Measurements from ENCODE around the gene GALNT11. TPM values are rescaled to one million over a fixed set of nuclear protein-coding genes. Genes with fewer than 3 reads are reported as not detected.

GALNT11 gene
- total and polyA plus RNA-seq, 2 donors = 43.9 to 62.3 TPM

- no peaks in the 10 kb centered on the region for H3K4me1 ChIP-seq (ENCODE audit: insufficient read depth)
- no peak overlapping the region for H3K27ac ChIP-seq (ENCODE audit: low read depth)
- no peak overlapping the region for H3K4me3 ChIP-seq (ENCODE audit: low read depth, low read length)
- DNase-seq (ENCODE audit: extremely low spot score) = no peak
- WGBS = 95% methylated on average over 19 of the region's 19 CpGs
- peaks cover 7% of the 10 kb centered on the region for H3K36me3 ChIP-seq (ENCODE audit: insufficient read depth)
Measured at GRCh38 chr7:152127229-152127628, 101.8 kb downstream of the GALNT11 start.

- Histone ChIP-seq H3K4me3 (ENCODE audit: low read depth, low read length) (no peak overlapping the region), H3K4me1 (ENCODE audit: insufficient read depth) (no peaks in the 10 kb centered on the region), H3K27ac (ENCODE audit: low read depth) (no peak overlapping the region), H3K36me3 (ENCODE audit: insufficient read depth) (peaks cover 7% of the 10 kb centered on the region)
- 99% methylated on average over 20 of the region's 20 CpGs for WGBS
- DNase-seq (ENCODE audit: extremely low spot score) = no peak
Measured at GRCh38 chr7:152128252-152128651, 102.8 kb downstream of the GALNT11 start.

DNA sequence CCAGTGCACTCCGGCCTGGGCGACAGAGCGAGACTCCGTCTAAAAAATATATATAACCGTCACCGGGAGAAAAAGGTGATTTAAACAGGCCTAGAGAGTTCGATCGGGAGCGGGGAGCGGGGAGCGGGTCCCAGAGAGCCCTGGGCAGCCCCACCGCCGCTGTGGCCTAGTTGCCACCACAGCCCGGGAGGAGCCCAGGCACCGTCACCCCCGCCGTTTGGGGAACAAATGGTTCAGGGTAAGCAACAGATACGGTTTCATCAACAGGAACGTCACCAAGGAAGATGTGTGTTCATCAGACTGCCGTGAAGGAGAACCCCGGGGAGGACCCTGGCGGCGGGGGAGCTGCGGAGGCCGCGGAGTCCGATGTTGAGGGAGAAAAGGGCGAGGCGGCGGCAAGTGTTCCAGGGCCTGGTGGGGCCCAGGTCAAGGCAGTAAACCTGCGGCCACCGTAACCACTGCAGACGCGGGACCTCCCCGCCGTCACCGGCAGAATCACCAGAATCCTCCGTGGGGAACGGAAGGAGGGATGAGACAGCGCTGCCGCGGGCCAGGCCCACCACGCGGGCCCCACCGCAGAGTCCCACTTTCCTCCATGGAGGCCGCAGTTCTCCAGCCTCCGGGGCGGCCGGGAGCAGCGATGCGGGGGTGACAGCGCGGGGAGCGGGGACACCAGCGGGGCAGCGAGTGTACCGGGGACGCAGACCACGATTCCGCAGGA is 103.4 kb downstream of the GALNT11 start:
- Histone ChIP-seq H3K4me3 (ENCODE audit: low read depth, low read length) (no peak overlapping the region), H3K36me3 (ENCODE audit: insufficient read depth) (peaks cover 7% of the 10 kb centered on the region), H3K4me1 (ENCODE audit: insufficient read depth) (no peaks in the 10 kb centered on the region), H3K27ac (ENCODE audit: low read depth) (no peak overlapping the region)
- 98% methylated on average over 60 of the region's 60 CpGs for WGBS
- no peak for DNase-seq (ENCODE audit: extremely low spot score)

DNA sequence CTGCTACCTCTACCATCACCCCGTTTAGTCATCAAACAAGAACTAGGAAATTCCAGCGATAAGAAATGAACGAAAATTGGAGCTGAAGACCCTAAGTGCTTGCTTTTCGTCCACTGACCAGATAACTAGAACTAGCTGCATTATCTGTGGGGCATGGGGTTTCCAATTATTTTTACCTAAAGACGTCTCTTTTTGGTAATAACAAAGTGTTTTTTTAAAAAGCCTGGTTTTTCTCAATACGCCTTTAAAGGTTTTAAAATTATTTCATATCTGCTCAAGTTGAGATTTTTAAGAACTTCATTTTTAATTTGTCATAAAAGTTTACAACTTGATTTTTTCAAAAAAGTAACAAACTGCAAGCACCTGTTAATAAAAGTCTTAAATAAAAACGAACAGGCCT is 104.2 kb downstream of the GALNT11 start:
- DNase-seq (ENCODE audit: extremely low spot score) = no peak
- 92% methylated on average over 7 of the region's 7 CpGs for WGBS
- no peaks in the 10 kb centered on the region for H3K4me1 ChIP-seq (ENCODE audit: insufficient read depth)
- H3K27ac ChIP-seq (ENCODE audit: low read depth) = no peak overlapping the region
- H3K4me3 ChIP-seq (ENCODE audit: low read depth, low read length) = no peak overlapping the region
- peaks cover 7% of the 10 kb centered on the region for H3K36me3 ChIP-seq (ENCODE audit: insufficient read depth)

DNA sequence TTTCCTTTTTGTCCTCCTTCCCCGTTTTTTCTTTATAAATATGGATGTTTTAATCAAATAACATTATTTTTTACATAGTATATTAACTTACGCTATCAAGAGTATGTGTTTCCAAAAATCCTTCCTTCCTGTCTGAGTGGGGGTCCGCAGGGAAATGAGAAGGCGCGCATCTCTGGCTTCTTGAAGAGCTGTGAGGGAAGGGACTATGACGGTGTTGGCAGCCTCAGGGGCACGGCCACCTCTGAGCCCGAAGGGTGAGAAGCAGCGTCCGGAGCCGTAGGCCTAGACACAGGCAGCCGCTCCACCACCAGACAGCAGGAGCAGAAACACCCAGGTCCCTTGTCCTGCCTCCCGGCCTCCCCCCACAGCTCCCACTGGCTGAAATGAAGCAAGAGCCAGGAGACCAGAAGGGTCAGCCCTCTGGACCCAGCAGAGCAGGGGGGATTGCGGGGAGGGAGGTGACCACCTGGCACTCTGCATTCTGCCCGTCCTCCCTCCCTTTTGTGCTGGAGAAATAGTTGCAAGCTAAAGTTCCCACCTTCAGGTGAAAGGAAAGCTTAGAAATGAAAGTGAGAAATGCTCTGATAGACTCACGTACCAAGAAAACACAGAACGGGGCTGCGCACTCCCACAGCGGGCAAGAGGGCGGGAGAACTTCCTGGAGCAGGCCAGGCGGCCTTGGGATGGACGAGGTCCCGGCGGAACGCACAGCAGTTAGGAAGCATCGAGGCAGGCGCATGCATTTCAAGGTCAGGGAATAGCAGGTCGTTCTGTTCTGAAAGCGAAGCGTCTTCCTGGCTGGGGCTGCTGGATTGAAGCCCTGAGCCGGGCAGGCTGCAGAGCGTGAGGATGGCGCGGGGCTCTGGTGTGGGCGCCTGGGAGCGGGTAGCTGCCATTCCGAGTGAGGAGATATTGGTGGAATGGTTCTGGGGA is 105.5 kb downstream of the GALNT11 start:
- Histone ChIP-seq H3K27ac (ENCODE audit: low read depth) (no peak overlapping the region), H3K4me3 (ENCODE audit: low read depth, low read length) (no peak overlapping the region), H3K4me1 (ENCODE audit: insufficient read depth) (no peaks in the 10 kb centered on the region), H3K36me3 (ENCODE audit: insufficient read depth) (peaks cover 7% of the 10 kb centered on the region)
- no peak for DNase-seq (ENCODE audit: extremely low spot score)
- 96% methylated on average over 37 of the region's 37 CpGs for WGBS

DNA sequence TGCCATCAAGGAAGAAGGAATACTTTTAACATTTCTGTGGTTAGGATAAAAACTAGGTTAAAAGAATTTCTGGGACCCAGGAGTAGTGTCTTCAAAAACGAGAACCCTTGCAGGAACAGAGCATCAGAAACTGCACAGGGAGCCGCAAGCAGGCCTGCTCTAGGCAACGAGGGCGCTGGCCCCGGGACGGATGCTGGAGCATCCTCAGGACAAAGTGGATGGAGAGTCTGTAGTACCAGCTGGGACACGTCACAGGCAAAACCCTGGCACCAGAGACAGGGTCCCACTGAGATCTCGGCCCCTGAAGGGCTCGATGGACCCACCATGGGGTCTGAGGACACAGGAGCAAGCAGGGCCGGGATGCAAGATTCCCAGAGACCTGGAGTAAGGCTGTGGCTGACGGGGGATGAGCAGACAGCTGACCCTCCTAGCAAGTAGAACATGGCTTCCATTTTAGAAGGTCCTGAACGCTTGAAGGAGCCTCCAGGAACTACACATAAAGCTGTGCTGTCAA is 106.6 kb downstream of the GALNT11 start:
- Histone ChIP-seq H3K27ac (ENCODE audit: low read depth) (no peak overlapping the region), H3K4me1 (ENCODE audit: insufficient read depth) (no peaks in the 10 kb centered on the region), H3K4me3 (ENCODE audit: low read depth, low read length) (no peak overlapping the region), H3K36me3 (ENCODE audit: insufficient read depth) (peaks cover 7% of the 10 kb centered on the region)
- no peak for DNase-seq (ENCODE audit: extremely low spot score)
- 88% methylated on average over 12 of the region's 12 CpGs for WGBS

DNA sequence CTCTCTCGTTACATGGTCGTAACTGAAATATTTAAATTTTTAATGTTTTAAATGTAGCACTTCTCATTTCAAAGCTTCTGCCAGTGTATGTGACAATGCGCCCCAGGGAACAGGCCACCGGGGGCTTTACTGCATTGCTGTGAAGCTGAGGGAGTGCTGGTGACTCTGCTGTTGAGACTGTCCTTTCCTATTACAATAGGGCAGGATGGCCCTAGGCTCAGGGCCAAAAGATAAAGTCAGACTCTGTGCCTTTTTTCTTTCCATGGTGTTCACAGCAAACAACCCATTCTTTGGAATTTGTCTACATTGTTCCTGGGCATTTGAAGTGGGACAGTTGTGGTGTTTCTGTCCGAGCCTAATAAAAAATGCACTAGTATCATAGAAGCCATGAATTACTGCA is 107.3 kb downstream of the GALNT11 start:
- peaks cover 7% of the 10 kb centered on the region for H3K36me3 ChIP-seq (ENCODE audit: insufficient read depth)
- H3K27ac ChIP-seq (ENCODE audit: low read depth) = no peak overlapping the region
- no peak for DNase-seq (ENCODE audit: extremely low spot score)
- H3K4me1 ChIP-seq (ENCODE audit: insufficient read depth) = peaks cover 1% of the 10 kb centered on the region
- H3K4me3 ChIP-seq (ENCODE audit: low read depth, low read length) = no peak overlapping the region
- 91% methylated on average over 5 of the region's 5 CpGs for WGBS

- Histone ChIP-seq H3K27ac (ENCODE audit: low read depth) (no peak overlapping the region), H3K4me1 (ENCODE audit: insufficient read depth) (peaks cover 1% of the 10 kb centered on the region), H3K4me3 (ENCODE audit: low read depth, low read length) (no peak overlapping the region), H3K36me3 (ENCODE audit: insufficient read depth) (peaks cover 5% of the 10 kb centered on the region)
- 89% methylated on average over 13 of the region's 13 CpGs for WGBS
- DNase-seq (ENCODE audit: extremely low spot score) = no peak
Measured at GRCh38 chr7:152133804-152134203, 108.3 kb downstream of the GALNT11 start.

- peaks cover 4% of the 10 kb centered on the region for H3K36me3 ChIP-seq (ENCODE audit: insufficient read depth)
- no peak overlapping the region for H3K4me3 ChIP-seq (ENCODE audit: low read depth, low read length)
- DNase-seq (ENCODE audit: extremely low spot score) = peak; percentile 6
- H3K4me1 ChIP-seq (ENCODE audit: insufficient read depth) = peaks cover 1% of the 10 kb centered on the region
- WGBS = 40% methylated on average over 9 of the region's 9 CpGs
- no peak overlapping the region for H3K27ac ChIP-seq (ENCODE audit: low read depth)
Measured at GRCh38 chr7:152136686-152137085, 111.2 kb downstream of the GALNT11 start.

DNA sequence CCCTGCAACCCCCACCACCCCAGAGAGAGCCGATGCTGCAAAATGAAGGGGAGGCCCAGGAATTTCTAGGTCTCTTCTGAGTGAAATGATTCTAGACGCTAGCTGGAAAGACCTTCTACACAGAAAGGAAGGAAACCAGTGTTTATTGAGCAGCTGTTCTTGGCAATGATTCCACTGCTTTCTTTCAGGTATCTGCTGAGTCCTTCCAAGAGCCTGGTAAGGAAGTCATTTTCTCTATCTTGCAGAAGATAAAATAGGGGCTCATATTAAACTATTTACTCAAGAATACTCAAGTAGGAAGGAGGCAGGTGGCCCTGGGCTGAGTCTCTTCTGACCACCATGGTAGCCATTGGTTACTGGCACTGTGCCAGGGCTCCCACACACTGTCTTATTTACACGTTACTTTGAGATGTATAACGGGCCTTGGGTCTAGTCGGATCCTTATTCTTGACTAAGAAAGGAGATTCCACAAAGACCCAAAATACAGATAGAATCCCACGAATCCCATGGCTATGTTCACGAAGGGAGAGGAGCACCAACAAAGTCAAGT is 112.1 kb downstream of the GALNT11 start:
- H3K4me3 ChIP-seq (ENCODE audit: low read depth, low read length) = no peak overlapping the region
- WGBS = 67% methylated on average over 7 of the region's 7 CpGs
- H3K27ac ChIP-seq (ENCODE audit: low read depth) = no peak overlapping the region
- no peak for DNase-seq (ENCODE audit: extremely low spot score)
- peaks cover 1% of the 10 kb centered on the region for H3K4me1 ChIP-seq (ENCODE audit: insufficient read depth)
- peaks cover 4% of the 10 kb centered on the region for H3K36me3 ChIP-seq (ENCODE audit: insufficient read depth)

GRCh38 chr7:152140067-152140466 is 114.6 kb downstream of the GALNT11 start:
- no peak for DNase-seq (ENCODE audit: extremely low spot score)
- Histone ChIP-seq H3K36me3 (ENCODE audit: insufficient read depth) (peaks cover 4% of the 10 kb centered on the region), H3K27ac (ENCODE audit: low read depth) (no peak overlapping the region), H3K4me1 (ENCODE audit: insufficient read depth) (peaks cover 1% of the 10 kb centered on the region), H3K4me3 (ENCODE audit: low read depth, low read length) (no peak overlapping the region)
- 93% methylated on average over 4 of the region's 4 CpGs for WGBS

DNA sequence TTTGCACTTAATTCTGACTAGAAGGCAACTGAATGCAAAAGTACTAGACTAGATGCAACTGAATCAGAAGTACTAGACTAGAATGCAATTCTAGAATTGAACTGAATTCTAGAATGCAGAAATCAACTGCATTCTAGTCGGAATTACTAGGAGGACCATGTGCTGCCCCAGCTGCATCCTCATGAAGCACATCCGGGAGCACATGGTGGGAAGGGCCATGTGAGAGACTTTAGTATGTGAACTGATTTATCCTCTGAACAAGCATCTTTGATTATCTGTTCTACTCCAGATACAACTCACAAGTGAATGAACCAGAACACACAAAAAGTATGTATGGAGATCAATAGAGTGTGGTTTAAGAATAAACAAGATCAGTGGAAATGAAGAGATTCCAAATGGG is 115.1 kb downstream of the GALNT11 start:
- peaks cover 4% of the 10 kb centered on the region for H3K36me3 ChIP-seq (ENCODE audit: insufficient read depth)
- 92% methylated on average over 2 of the region's 2 CpGs for WGBS
- no peak overlapping the region for H3K27ac ChIP-seq (ENCODE audit: low read depth)
- peaks cover 1% of the 10 kb centered on the region for H3K4me1 ChIP-seq (ENCODE audit: insufficient read depth)
- DNase-seq (ENCODE audit: extremely low spot score) = no peak
- no peak overlapping the region for H3K4me3 ChIP-seq (ENCODE audit: low read depth, low read length)

- Histone ChIP-seq H3K4me3 (ENCODE audit: low read depth, low read length) (no peak overlapping the region), H3K4me1 (ENCODE audit: insufficient read depth) (no peaks in the 10 kb centered on the region), H3K36me3 (ENCODE audit: insufficient read depth) (peaks cover 4% of the 10 kb centered on the region), H3K27ac (ENCODE audit: low read depth) (no peak overlapping the region)
- no peak for DNase-seq (ENCODE audit: extremely low spot score)
- WGBS = 38% methylated on average over 5 of the region's 5 CpGs
Measured at GRCh38 chr7:152142976-152143595, 117.6 kb downstream of the GALNT11 start.
